CD14-positive monocyte (primary cell): ENCODE results near the gene AGTPBP1. TPM values are rescaled to one million over a fixed set of nuclear protein-coding genes. Genes with fewer than 3 reads are reported as not detected.

ENCODE experiments used
- DNase-seq, 3 donors: peaks; one replicate each; pipeline ENCODE4 v3.0.0-alpha.2; 2011 to 2022
- H2AFZ ChIP-seq: 2 replicates; pipeline ENCODE4 v1.6.0; 2012; ENCODE audit warnings: mild to moderate bottlenecking, low read depth, low read length, inconsistent platforms; ENCODE audit not compliant: insufficient read depth, poor library complexity, severe bottlenecking
- H3K27ac ChIP-seq, 2 donors: 1 replicate in 1 of 2; 2 replicates in 1 of 2; pipeline ENCODE4 v1.5.1; 2012 to 2013; ENCODE audit warnings: low read length in 2 of 2, control low read depth in 1 of 2, inconsistent platforms in 1 of 2, low read depth in 1 of 2, mild to moderate bottlenecking in 1 of 2
- H3K27me3 ChIP-seq, 2 donors: one replicate each; pipeline versions ENCODE4 v1.6.0 to v1.6.1; 2011 to 2013; ENCODE audit warnings: low read length in 2 of 2; ENCODE audit not compliant: control insufficient read depth in 2 of 2, insufficient read depth in 2 of 2
- H3K36me3 ChIP-seq, 2 donors: replicated peaks in 1 of 2; 1 replicate in 1 of 2; 2 replicates in 1 of 2; pipeline versions ENCODE4 v1.5.1 to v1.6.1; 2012 to 2013; ENCODE audit warnings: low read length in 2 of 2, control low read depth in 1 of 2, inconsistent platforms in 1 of 2, mild to moderate bottlenecking in 1 of 2; ENCODE audit not compliant: insufficient read depth in 2 of 2, control insufficient read depth in 1 of 2
- H3K4me1 ChIP-seq, 2 donors: 1 replicate in 1 of 2; 2 replicates in 1 of 2; pipeline versions ENCODE4 v1.5.1 to v1.6.1; 2012 to 2013; ENCODE audit warnings: low read length in 2 of 2, control low read depth in 1 of 2, inconsistent platforms in 1 of 2, mild to moderate bottlenecking in 1 of 2, moderate library complexity in 1 of 2; ENCODE audit not compliant: insufficient read depth in 2 of 2, control insufficient read depth in 1 of 2
- H3K4me2 ChIP-seq: replicated peaks from 2 replicates; pipeline ENCODE3; 2012; ENCODE audit warnings: low read length, moderate library complexity, mild to moderate bottlenecking; ENCODE audit not compliant: poor library complexity, severe bottlenecking; ENCODE audit errors: extremely low read depth
- H3K4me3 ChIP-seq, 3 experiments: fragments of 200-600 bp in 1 of 3; sonication (generic) in 1 of 3; replicated peaks in 1 of 3; 1 replicate in 2 of 3; 2 replicates in 1 of 3; pipeline ENCODE4 v1.5.1; 2011 to 2013; ENCODE audit warnings: low read length in 3 of 3, mild to moderate bottlenecking in 3 of 3, control low read depth in 2 of 3, low read depth in 2 of 3, inconsistent platforms in 1 of 3, moderate library complexity in 1 of 3
- H3K79me2 ChIP-seq: 2 replicates; pipeline ENCODE4 v1.6.0; 2012; ENCODE audit warnings: mild to moderate bottlenecking, control low read depth, inconsistent platforms, low read length, moderate library complexity; ENCODE audit not compliant: insufficient read depth
- H3K9ac ChIP-seq: 2 replicates; pipeline ENCODE4 v1.6.0; 2017; ENCODE audit warnings: low read length, mild to moderate bottlenecking; ENCODE audit not compliant: insufficient read depth, poor library complexity, severe bottlenecking
- H3K9me3 ChIP-seq, 2 donors: replicated peaks in 1 of 2; 1 replicate in 1 of 2; 2 replicates in 1 of 2; pipeline versions ENCODE4 v1.5.1 to v1.6.1; 2012 to 2013; ENCODE audit warnings: low read length in 2 of 2, control low read depth in 1 of 2; ENCODE audit not compliant: control insufficient read depth in 1 of 2, insufficient read depth in 1 of 2
- H4K20me1 ChIP-seq: 2 replicates; pipeline ENCODE4 v1.6.0; 2012; ENCODE audit warnings: mild to moderate bottlenecking, low read length, control low read depth, moderate library complexity; ENCODE audit not compliant: insufficient read depth
- H3K27ac Mint-ChIP-seq, 7 donors: one replicate each; pipeline ENCODE4 v1.8.0; 2020; ENCODE audit warnings: mild to moderate bottlenecking in 7 of 7, mixed read lengths in 7 of 7, moderate library complexity in 6 of 7, inconsistent platforms in 2 of 7
- H3K27me3 Mint-ChIP-seq, 3 donors: one replicate each; pipeline ENCODE4 v1.8.0; 2021 to 2022; ENCODE audit warnings: low read depth in 3 of 3, mild to moderate bottlenecking in 3 of 3, mixed read lengths in 3 of 3, moderate library complexity in 3 of 3, inconsistent platforms in 1 of 3
- H3K36me3 Mint-ChIP-seq, 2 donors: one replicate each; pipeline ENCODE4 v1.8.0; 2020; ENCODE audit warnings: mixed read lengths in 2 of 2, inconsistent platforms in 1 of 2, mild to moderate bottlenecking in 1 of 2
- H3K4me1 Mint-ChIP-seq: one replicate; pipeline ENCODE4 v1.8.0; 2020; ENCODE audit warnings: mild to moderate bottlenecking, mixed read lengths
- H3K4me3 Mint-ChIP-seq, 2 donors: one replicate each; pipeline ENCODE4 v1.8.0; 2020; ENCODE audit warnings: mild to moderate bottlenecking in 2 of 2, mixed read lengths in 2 of 2, moderate library complexity in 1 of 2
- H3K9me3 Mint-ChIP-seq, 7 donors: one replicate each; pipeline ENCODE4 v1.8.0; 2020 to 2022; ENCODE audit warnings: mixed read lengths in 7 of 7, mild to moderate bottlenecking in 6 of 7, moderate library complexity in 6 of 7, inconsistent platforms in 2 of 7
- WGBS: methylation state at CpG from one replicate; pipeline ENCODE4 v1.1.5; 2013; ENCODE audit warnings: missing lambda C conversion rate; ENCODE audit not compliant: insufficient coverage; 5-methylcytosine and 5-hydroxymethylcytosine counted together
- intact Hi-C, 2 donors: fragments of 100-400 bp; cut with micrococcal nuclease; formaldehyde crosslinking; loops; one replicate each; pipeline versions ENCODE4 v1.15.0 to v1.15.1; 2023
- polyA plus RNA-seq, 3 donors: library from polyadenylated mRNA; depleted of rRNA in 1 of 3; unstranded in 2 of 3; stranded (reverse) in 1 of 3; fragments of 300-500 nt in 2 of 3; fragments of >200 nt in 1 of 3; fragmentation: Illumina TruSeq in 2 of 3; gene quantifications; 1 replicate in 2 of 3; 2 replicates in 1 of 3; pipeline ENCODE4 v1.2.3, GENCODE V29; 2012 to 2021
- TF ChIP-seq, protein P1 (sequence below): fragments of 200-600 bp; IDR thresholded peaks from one replicate; pipeline ENCODE4 v1.8.0; 2022; ENCODE audit warnings: antibody characterized with exemption, mild to moderate bottlenecking

Gene AGTPBP1
- polyA plus RNA-seq, 3 donors: 55.6 to 90.3 (median 77.0) TPM

DNA sequence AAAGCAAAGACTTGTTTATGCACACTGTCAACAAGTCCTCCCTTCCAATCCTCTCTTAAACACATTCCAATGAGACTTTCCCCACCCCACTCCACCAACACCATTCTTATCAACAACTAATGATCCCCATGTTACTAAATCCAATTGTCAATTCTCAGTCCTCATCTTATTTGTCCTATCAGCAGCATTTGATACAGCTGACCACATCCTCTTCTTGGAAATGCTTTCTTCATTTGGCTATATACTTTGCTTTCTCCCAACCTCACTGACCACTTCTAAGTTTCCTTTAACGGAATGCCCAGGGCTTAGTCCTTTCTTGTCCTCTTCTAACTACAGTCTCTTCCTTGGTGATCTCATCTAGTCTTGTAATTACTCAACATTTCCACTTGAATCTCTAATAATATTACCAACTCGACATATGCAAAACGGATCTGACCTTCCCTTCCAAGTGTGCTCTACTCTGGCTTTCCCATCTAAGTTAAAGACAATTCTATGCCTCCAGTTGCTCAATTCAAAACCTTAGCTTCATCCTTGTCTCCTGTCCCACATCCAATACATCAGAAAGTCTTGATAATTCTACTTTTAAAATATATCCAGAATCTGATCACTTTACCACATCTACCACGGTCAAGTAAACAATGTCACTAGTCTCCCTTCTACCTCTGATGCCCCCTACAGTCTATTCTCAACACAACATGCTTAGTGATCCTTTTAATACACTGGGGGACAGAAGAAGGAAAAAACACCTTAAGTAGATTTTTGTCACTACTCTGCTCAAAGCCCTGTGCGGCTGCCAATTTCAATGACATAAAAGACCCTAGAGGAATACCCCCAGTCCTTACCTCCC lies 25.5 kb downstream of the AGTPBP1 start:
- H4K20me1 ChIP-seq: peaks cover 20% of the 10 kb centered on the region
- H3K36me3 ChIP-seq: peaks cover 0 to 8% of the 10 kb centered on the region in 2 donors
- Mint-ChIP-seq H3K27me3 (peaks cover 0 to 2% (median 0%) of the 10 kb centered on the region in 3 donors), H3K36me3 (peaks cover 11 to 16% of the 10 kb centered on the region in 2 donors), H3K4me1 (peaks cover 73% of the 10 kb centered on the region), H3K4me3 (peak overlapping the region; percentile 45 to 84), H3K9me3 (peaks cover 0 to 6% (median 0%) of the 10 kb centered on the region in 7 donors), H3K27ac (peak overlapping the region; percentile 88 to 97 (median 95))
- WGBS: 21% methylated on average over 4 of the region's 5 CpGs
- peak; percentile 30 to 75 (median 58) for DNase-seq
- peak overlapping the region; percentile 22 for H3K9ac ChIP-seq
- H3K4me2 ChIP-seq: peak overlapping the region; percentile 60
- peak overlapping the region; percentile 7 to 67 (median 38) for H3K4me3 ChIP-seq
- TF ChIP-seq, protein P1, sequence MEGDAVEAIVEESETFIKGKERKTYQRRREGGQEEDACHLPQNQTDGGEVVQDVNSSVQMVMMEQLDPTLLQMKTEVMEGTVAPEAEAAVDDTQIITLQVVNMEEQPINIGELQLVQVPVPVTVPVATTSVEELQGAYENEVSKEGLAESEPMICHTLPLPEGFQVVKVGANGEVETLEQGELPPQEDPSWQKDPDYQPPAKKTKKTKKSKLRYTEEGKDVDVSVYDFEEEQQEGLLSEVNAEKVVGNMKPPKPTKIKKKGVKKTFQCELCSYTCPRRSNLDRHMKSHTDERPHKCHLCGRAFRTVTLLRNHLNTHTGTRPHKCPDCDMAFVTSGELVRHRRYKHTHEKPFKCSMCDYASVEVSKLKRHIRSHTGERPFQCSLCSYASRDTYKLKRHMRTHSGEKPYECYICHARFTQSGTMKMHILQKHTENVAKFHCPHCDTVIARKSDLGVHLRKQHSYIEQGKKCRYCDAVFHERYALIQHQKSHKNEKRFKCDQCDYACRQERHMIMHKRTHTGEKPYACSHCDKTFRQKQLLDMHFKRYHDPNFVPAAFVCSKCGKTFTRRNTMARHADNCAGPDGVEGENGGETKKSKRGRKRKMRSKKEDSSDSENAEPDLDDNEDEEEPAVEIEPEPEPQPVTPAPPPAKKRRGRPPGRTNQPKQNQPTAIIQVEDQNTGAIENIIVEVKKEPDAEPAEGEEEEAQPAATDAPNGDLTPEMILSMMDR: peak; percentile 52
- H3K27ac ChIP-seq: peak overlapping the region; percentile 59 to 82
- H2AFZ ChIP-seq: no peak overlapping the region
- H3K27me3 ChIP-seq: no peaks in the 10 kb centered on the region
- peaks cover 87% of the 10 kb centered on the region for H3K79me2 ChIP-seq
- H3K4me1 ChIP-seq: peaks cover 44 to 52% of the 10 kb centered on the region in 2 donors
- H3K9me3 ChIP-seq: no peaks in the 10 kb centered on the region
- intact Hi-C loops: loop anchor here in 1 of 2 donors (10.0 kb wide), 1 partner anchor 69 kb away; no protein-coding TSS in a partner anchor

DNA sequence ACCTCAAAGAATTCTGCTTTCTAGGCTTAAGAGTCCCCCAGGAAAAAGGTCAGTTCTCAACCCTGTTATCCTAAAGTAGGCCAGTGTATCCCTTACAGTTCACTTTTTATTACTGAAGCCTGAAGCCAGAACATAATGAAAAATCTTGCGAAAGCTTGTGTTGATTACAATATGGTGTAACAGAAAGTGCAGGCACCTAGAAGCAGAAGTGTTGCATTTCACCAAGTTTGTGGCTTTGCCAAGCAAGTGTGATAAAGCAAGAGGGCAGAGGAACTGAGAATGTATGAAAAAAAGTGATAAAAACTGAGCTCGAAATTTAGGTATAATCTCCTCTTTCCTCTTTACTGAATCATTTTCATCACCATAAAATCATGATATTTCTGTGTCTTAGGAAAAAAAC lies 26.2 kb downstream of the AGTPBP1 start:
- Histone ChIP-seq H3K36me3 (peaks cover 0 to 14% of the 10 kb centered on the region in 2 donors), H3K9ac (peak overlapping the region; percentile 22), H3K79me2 (peaks cover 87% of the 10 kb centered on the region), H4K20me1 (peaks cover 16% of the 10 kb centered on the region), H3K27ac (peak overlapping the region; percentile 77 to 82), H2AFZ (no peak overlapping the region), H3K4me2 (peak overlapping the region; percentile 60), H3K9me3 (no peaks in the 10 kb centered on the region), H3K27me3 (no peaks in the 10 kb centered on the region), H3K4me3 (peak overlapping the region in 2 of 3 experiments; percentile 38 to 67), H3K4me1 (peaks cover 44 to 57% of the 10 kb centered on the region in 2 donors)
- H3K4me1 Mint-ChIP-seq: peaks cover 67% of the 10 kb centered on the region
- peaks cover 7 to 10% of the 10 kb centered on the region in 2 donors for H3K36me3 Mint-ChIP-seq
- peak overlapping the region; percentile 88 to 97 (median 95) for H3K27ac Mint-ChIP-seq
- peak overlapping the region; percentile 45 to 84 for H3K4me3 Mint-ChIP-seq
- peaks cover 0 to 2% (median 0%) of the 10 kb centered on the region in 3 donors for H3K27me3 Mint-ChIP-seq
- WGBS: no CpG with 5 or more reads among the region's 2 CpGs
- DNase-seq: peak; percentile 81 to 89 (median 84)
- TF ChIP-seq, protein P1: no peak
- H3K9me3 Mint-ChIP-seq: peaks cover 0 to 6% (median 0%) of the 10 kb centered on the region in 7 donors
- intact Hi-C loops: loop anchor here in 1 of 2 donors (10.0 kb wide), 1 partner anchor 69 kb away; no protein-coding TSS in a partner anchor
